ENCODE measurements around the gene CALML6.

The CALML6 gene

DNA sequence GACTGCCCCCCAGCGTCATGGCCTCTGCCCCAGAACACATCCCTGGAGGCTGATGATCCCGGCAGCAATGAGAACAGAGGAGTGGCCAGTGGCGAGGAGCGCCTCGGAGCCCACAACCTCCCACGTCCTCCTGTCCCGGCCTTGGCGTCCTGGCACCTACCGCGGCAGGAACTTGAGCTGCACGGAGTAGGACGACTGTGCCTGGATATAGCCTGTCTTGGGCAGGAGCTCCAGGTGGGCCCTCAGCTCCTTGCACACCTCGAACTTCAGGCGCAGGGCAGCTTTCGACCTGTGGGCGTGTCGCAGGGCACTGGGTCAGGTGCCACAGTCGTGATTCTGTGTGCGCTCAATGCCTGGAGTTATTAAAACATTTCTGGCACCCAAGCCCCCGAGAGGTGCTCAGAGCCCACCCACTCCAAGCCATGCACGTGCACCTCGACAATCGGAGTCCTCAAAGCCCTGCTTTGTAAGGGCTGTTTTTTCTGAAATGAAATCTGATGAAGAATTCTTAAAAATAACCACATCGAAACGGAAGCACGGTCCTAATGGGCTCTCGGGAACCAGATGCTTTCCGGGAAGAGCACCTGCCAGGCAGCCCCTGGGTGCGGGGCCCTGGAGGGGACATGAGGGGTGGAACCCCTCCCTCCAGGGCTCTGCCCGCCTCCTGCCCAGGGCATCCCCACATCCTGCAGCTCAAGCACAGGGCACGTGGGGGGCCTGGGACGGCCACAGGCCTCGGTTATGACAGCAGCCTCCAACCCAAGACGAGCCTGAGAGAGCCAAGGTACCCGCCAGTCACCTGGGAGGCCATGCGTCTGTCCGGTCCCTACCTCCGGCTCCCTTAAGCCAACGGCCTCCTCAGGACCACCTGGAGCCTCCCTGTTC, 27.1 kb downstream of the CALML6 start:
- no peak for DNase-seq

DNA sequence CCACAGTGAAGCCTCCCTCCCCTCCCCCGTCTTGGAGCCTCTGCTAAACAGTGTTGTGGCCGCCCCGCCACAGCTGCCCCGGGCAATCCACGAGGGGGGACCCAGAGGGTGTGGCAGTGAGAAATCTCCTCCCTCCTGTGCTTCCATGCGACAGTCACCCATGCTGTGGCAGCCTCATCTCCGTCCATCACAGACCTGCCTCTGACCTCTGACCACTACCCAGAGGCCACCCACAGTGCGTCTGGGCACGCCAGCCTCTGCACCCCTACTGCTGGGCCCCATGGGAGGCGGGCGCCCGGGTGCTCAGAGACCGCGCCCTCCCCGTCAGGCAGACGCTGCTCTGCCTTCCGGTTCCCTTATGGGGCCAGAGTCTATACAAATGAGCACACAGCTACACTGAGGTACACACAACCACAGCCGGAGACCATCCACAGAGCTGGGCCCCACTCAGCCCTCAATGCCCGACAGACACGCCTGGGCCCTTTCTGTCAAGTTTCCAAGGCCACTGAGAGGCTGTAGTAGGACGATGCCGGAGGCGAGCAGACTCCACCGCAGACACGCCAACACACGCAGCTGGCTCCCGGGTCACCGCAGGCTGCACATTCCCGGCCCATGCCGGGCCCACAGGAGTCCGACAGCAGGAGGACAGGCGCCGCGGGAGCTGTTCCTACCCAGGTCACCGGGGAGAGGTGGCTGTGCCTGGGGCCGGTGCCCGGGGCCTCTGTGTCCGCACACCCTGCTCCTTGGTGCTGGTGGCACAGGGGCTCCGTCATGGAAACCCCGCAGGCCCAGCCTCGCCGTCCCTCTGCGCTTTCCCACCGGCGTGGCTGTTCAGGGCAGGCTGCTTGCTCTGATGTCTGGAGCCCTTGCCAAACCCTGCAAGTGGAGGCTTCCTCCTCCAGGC, 27.9 kb downstream of the CALML6 start:
- DNase-seq, result no peak

DNA sequence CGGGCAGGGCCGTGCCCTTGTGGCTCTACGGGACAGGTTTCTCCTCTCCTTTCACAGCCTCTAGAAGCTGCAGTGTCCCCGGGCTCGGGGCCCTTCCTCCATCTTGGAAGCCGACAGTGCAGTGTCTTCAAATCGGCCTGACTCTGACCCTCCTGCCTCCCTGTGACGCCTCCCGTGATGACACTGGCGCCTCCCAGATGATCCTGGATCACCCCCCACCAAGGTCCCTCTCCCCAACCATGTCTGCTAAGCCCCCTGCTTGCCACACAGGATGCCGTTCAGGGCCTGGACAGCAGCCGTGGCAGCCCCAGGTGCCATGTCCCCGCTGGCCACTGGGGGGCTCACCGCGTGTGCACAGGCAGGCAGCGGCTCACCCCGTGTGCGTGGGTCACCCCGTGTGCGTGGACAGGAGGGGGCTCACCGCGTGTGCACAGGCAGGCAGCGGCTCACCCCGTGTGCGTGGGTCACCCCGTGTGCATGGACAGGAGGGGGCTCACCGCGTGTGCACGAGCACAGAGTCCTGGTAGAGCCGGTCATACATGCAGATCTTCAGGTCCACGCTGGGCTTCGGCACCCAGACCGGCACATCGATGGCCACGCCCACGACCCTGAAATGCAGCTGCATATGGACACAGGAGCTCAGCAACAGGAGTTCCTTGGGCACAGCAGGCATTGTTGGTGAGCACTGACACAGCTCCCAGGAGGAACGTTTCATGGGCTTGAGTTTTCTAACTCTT, 28.9 kb downstream of the CALML6 start:
- DNase-seq, result peak in 24 of 58 donors; percentile 3 to 73 (median 30)

DNA sequence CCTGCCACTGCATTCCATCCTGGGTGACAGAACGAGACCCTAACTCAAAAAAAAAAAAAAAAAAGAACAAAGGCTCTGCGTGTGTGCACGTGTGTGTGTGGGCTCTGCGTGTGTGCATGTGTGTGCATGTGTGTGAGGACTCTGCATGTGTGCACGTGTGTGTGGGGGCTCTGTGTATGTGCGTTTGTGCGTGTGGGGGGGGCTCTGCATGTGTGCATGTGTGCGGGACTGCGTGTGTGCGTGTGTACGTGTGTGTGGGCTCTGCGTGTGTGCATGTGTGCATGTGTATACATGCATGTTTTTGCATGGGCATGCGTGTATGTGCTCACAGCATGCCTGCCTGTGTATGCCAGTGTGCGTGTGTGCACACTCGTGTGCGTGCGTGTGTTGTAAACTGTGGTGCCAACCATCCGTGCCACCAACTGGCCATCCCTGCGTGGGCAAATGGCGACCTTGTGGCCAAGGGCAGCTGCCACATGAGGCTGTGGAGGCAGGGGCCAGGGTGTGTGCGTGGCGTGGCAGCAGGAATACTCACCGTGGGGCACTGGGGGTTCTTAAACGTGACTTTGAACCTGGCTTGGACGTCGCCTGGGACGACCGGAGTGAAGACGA, 30.8 kb downstream of the CALML6 start:
- DNase-seq, result no peak

DNA sequence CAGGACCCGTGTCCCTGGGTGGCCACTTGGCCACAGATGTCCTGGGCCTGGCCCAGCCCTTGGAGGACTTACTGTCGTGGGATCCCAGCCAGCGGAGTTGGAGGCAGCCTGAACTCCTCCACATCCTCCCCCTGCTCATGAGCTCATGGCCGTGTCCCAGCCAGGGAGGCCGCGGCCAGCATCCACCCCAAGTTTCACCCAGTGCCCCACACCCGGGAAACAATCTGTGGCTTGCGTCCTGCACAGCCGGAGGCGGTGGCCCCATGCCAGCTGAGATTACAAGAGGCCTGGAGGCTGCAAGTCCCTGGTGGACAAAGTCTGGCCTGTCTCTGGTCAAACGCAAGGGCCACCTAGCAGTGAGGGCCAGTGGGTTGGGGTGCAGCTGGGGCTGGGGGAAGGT, 31.5 kb downstream of the CALML6 start:
- peak in 11 of 58 donors; percentile 7 to 72 (median 26) for DNase-seq

DNA sequence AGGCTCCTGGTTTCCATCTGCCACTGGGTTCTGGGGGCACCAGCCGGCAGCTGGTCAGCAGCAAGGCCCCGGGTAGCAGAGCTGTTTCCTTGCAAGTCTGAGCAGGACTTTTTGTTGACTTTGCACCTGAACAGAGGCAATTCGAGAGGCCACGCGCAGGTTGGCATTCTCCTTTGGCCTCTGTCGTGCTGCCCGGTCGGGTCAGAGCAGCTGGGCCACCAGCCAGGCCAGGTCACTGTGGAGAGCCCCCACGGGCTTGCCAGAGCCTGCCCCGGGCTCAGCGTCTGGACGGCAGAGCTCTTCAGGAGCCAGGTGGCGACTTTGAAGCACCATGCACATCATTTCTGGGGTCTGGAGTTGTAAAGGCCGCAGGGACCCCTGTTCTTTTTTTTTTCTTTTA, 32.4 kb downstream of the CALML6 start:
- no peak for DNase-seq

DNA sequence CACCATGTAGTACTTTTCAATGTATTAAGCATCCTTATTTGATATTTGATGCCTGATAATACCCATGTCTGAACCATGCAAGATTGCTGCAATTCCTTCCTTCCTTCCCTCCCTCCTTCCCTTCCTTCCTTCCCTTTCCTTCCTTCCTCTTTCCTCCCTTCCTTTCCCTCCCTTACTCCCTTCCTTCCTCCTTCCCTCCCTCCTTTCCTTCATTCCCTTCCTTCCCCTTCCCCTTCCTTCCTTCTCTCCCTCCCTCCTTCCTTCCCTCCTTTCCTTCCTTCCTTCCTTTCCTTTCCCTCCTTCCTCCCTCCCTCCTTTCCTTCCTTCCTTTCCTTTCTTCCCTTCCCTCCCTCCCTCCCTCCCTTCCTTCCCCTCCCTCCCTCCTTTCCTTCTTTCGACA, 33.7 kb downstream of the CALML6 start:
- DNase-seq, result no peak

DNA sequence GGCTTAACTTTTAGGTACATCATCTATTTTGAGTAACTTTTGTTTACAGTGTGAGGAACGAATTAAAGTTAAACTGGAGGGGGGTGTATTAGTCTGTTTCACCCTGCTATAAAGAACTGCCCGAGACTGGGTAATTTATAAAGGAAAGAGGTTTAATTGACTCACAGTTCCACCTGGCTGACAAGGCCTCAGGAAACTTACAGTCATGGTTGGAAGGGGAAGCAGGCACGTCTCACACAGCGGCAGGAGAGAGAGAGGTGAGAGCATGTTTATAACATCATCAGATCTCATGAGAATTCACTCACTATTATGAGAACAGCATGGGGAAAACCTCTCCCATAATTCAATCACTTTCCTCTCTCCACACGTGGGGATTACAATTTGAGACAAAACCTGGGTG, 35.9 kb downstream of the CALML6 start:
- DNase-seq, result no peak

DNA sequence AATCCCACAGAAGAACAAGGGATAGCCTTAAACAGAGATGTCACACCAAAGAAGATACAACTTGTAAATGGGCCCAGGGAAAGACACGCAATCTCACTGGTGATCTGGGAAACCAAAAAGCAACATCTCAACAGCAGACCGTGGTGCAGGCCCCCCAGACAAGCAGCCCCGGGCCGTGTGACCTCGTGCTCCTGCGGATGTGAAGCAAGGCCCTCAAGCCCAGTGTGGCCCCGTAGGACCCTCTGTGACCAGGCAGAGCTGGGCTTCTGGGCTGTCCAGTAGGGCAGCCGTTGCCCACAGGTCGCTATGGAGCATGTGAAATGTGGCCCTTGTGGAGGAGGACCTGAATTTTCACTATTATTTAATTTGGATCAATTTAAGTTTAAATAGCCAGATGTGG, 39.0 kb downstream of the CALML6 start:
- DNase-seq, result no peak

DNA sequence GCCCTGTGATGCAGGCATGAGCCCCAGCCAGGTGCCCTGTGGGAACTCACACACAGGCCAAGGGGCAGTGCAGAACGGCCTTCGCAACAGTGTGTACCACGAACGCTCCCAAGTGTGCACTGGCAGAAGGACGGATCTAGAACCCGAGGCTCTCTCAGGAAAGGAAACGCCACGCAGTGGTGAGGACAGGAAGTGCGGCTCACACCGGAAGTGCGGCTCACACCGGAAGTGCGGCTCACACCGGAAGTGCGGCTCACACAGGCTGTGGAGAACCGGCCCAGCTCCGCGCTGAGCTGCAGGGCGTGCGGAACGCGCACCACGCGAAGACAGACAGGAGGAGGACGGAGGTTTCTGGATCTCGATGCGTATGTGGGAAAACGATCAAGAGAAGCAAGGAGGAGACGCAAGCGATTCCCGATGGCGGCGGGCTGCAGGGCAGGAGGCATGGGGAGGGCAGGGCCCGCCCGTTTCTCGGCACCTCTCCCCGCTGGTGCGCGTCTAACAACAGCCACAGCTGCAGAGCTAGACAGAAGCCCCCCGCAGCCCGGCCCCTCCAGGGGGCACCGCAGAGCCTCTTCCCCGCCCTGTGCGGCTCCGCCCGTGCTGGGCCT, 39.9 kb downstream of the CALML6 start:
- DNase-seq, result no peak

DNA sequence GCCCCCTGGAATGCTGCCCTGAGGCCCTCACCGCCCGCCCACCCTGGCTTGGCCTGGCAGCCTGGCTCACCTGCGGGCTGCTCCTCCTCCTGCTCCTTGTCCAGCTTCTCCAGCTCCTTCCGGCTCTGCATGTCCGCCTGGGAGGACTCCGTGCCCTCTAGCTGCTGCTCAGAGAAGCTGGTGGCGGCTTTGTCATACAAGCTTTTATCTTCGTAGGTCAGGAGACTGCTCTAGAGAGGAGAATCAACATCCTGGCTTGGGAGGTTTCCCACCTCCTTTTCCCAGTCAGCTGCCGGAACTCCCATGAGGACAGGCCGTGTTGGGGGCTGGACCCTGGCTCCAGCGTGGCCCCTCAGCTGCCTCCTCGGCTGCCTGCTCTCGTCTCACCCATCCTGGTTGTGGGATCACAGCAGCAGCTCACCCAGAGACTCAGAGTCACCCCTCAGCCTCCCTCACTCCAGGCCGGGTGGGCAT, 40.6 kb downstream of the CALML6 start:
- no peak for DNase-seq

DNA sequence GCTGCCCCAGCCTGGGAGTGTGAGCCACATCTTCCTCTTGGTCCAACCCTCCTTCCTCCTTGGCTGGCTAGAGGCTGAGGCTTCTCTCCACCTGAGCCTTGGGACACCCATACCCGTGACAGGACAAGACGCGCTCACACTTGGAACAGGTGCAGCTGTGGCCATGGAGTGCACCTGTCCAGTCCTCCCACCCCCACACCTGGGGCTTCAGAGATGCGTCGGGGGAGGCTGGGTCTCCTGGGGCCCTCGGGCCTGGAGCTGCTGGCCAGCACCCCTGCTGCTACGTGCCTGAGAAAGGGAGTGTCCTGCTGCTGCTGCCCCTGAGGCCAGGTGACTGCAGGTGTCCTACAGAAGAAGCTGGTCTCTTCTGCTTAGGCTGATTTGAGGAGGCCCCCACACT, 41.0 kb downstream of the CALML6 start:
- no peak for DNase-seq

DNA sequence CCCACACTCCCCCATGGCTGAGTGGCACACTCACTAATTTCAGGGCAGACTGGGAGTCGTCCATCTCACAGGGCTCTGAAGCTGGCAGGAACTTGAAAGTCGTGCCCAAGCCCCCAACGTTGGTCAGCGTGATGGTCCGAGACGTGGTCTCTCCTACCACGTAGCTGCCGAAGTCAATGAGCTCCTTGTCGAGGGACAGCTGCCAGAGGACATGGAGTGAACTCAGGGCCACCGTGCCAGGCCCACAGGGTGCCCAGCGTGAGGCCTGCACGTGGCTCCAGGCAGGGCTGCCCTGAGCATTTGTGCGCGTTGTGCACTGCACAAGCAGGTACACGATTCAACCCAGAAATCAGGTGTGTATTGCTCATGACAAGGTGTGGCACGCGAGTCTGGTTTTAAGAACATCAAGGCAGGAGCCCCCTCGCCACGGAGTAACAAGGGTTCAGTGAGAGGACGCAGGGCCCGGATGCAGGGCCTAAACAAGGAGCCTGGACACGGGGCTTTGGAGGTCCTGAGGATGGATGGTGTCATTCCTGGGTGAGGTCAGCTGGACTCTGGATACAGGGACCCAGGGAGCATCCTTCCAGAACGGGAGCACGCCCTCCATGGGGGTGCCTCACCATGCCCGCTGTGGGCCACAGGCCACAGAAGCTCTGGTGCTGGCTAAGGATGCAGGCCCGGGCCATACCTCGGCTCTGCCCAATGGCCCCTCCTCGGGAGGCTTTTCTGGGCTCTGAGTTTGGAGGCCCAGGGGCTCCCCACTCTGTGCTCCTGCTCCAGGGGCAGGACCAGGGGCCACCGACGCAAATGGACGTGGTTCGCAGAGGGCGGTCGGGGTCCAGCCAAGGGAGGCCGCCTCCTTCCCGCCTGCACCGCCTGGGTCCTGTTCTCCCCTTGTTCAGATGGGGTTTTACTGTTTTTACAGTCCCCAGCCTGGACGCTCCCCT, 41.8 kb downstream of the CALML6 start:
- DNase-seq, result no peak

DNA sequence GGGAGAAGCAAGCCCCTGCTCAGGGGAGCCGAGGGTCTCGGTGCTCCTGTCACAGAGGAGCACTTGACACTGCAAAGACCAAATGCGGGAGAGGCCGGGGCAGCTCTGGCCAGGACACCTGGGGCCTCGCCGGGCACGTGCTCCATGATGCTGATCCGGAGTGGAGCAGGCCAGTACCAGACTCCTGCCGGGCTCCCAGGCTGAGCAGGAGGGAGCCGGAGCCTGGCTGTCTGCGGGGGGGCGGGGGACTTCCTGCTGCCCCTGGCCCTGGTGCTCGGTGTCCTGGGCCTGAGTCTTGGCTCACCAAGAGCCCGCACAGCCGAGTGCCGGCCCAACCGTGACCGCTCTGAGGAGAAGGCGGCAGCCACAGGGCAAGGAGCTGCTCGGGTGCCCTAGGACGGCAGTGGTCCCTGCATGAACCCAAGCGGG, 42.5 kb downstream of the CALML6 start:
- no peak for DNase-seq

DNA sequence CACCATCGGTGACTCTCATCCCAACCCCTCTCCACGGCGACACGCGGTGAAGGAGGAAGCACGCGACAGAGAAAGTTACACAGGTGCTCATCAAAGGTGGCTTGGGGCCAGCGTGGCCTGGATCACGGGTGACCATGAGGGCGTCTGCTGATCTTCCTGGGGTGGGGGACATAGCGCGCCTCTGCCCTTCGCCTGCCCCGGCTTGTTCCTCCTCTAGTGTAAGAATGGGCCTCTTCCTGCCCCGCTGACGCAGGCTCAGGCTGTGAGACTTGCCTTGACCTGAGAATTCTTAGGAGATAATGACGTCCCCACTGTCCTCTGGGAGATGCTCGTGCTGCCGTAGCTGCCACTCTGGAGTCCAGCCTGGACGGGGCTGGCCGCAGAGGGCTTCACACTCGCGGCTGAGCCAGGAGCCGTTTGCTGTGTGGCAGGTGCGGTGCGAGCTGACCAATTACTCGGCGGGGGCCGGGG, 43.0 kb downstream of the CALML6 start:
- DNase-seq, result no peak

DNA sequence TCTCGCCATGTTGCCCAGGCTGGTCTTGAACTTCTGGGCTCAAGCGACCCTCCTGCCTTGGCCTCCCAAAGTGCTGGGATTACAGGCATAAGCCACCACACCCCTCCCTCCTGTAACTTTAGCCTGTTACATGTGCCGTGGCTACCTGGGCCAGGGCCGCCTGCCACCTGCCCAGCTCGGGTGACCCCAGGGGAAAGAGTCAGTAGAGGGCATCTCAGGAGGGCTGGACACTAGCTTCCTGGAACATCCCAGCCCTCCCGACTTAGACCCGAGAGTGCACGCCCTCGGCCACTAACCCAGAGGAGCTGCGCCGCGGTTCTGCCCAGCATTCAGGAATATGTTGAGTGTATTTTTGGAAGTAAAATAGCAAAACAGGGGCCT, 44.4 kb downstream of the CALML6 start:
- DNase-seq, result no peak

DNA sequence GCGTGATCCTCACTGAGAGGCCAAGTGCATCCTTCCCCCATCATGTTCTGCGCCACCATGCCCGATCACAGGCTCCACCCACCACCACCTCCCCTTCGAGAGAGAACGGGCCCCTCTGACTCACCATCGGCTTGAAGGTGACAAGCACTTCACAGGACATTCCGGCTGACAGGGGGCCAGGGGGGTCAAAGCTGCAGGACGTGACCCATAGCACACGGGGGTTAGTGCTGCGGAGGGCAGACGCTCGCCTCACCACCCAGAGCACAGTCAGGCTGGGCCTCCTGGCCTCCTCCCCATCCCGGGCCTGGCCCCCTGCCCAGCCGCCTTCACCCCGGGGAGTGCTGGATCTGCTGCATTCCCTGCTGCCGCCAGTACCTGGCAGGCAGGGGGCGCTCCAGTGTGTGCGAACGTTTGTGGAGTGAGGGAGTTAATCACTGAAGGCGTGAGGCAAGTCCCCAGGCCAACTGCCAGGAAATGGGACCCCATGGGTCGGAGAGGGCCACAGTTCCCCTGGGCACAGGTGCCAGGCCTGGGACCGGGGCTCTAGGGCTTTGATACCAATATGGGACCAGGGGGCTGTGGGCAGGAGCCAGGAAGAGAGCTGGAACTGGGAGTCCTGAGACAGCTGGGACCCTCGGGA, 44.9 kb downstream of the CALML6 start:
- peak in 54 of 58 donors; percentile 17 to 87 (median 47) for DNase-seq

DNA sequence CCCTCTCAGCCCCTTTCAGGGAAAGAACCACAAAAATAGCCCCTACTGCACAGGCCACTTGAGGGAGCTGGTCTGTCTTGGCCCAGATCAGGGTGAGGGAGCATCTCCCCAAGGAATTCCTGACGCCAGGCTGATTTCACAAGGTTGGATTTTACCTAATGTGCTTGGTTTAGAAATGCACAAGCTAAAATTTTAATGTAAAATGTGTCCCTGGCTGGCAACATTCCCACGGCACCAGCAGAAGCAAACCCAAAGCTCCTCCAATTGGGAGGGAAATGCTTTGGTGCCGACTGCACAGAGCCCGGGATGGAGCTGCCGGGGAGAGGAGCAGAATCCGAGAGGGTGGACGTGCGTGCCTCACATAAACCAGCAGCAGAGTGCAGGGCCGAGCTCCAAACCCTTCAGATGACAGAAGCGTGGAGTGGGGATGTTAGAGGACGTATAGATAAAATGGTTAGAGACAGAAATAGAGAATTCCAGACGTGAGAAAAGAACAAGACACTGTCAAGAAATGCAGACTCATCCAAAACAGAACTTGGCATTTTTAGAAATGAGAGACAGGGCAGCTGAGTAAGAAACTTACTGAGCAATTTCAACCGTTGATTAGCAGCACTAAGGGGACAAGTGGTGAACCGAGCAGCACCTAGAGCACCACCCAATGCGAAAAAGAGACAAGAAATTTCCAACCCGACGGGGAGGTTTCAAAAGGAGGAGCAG, 45.6 kb downstream of the CALML6 start:
- peak in 12 of 58 donors; percentile 8 to 55 (median 20) for DNase-seq

Measured in anterior cingulate cortex (tissue), 58 donors.